Vagina (tissue), 2 donors: ENCODE data around the gene IL4. TPM values are rescaled to one million over a fixed set of nuclear protein-coding genes. Genes with fewer than 3 reads are reported as not detected.

Source experiments
- DNase-seq, 2 donors: peaks; one replicate each; pipeline ENCODE4 v3.0.0-alpha.2; 2017; ENCODE audit errors: extremely low spot score in 2 of 2
- H3K27ac ChIP-seq: fragments of 200-600 bp; sonication (generic); one replicate; pipeline ENCODE4 v1.5.1; 2019
- H3K27me3 ChIP-seq: fragments of 200-600 bp; sonication (generic); one replicate; pipeline ENCODE4 v1.5.1; 2019
- H3K36me3 ChIP-seq, 2 donors: fragments of 200-600 bp; sonication (generic); one replicate each; pipeline ENCODE4 v1.5.1; 2017 to 2019
- H3K4me1 ChIP-seq: fragments of 200-600 bp; sonication (generic); one replicate; pipeline ENCODE4 v1.5.1; 2019
- H3K4me3 ChIP-seq, 2 donors: fragments of 200-600 bp; sonication (generic); 1 replicate in 1 of 2; 2 replicates in 1 of 2; pipeline ENCODE4 v1.5.1; 2016 to 2019
- H3K9me3 ChIP-seq: fragments of 200-600 bp; sonication (generic); one replicate; pipeline ENCODE4 v1.5.1; 2019
- POLR2A ChIP-seq, 2 donors: fragments of 450-650 bp; IDR thresholded peaks; one replicate each; pipeline ENCODE4 v1.6.1; 2017; ENCODE audit warnings: antibody characterized with exemption in 2 of 2, mild to moderate bottlenecking in 2 of 2, moderate library complexity in 2 of 2
- POLR2AphosphoS5 ChIP-seq, 2 donors: sonication (generic); formaldehyde crosslinking; IDR thresholded peaks; one replicate each; pipeline ENCODE4 v1.9.0; 2017; ENCODE audit warnings: antibody characterized with exemption in 2 of 2, mild to moderate bottlenecking in 2 of 2, low read depth in 1 of 2; ENCODE audit not compliant: insufficient read depth in 1 of 2
- intact Hi-C: fragments of 100-400 bp; cut with DNase I; formaldehyde crosslinking; loops from one replicate; pipeline ENCODE4 v1.15.1; 2023
- total RNA-seq: library from RNA; depleted of rRNA; stranded (reverse); fragments of >200 nt; gene quantifications from one replicate; pipeline ENCODE4 v1.2.3, GENCODE V29; 2016
- TF ChIP-seq, protein P1 (sequence below), 3 experiments: fragments of 450-650 bp in 2 of 3; fragments of 200-600 bp in 1 of 3; sonication (generic) in 1 of 3; IDR thresholded peaks; one replicate each; pipeline ENCODE4 v1.5.1; 2017 to 2019; ENCODE audit warnings: antibody characterized with exemption in 3 of 3, mild to moderate bottlenecking in 2 of 3, moderate library complexity in 2 of 3

IL4 gene
- total RNA-seq, 1 donor from 2014 or later = not detected

DNA sequence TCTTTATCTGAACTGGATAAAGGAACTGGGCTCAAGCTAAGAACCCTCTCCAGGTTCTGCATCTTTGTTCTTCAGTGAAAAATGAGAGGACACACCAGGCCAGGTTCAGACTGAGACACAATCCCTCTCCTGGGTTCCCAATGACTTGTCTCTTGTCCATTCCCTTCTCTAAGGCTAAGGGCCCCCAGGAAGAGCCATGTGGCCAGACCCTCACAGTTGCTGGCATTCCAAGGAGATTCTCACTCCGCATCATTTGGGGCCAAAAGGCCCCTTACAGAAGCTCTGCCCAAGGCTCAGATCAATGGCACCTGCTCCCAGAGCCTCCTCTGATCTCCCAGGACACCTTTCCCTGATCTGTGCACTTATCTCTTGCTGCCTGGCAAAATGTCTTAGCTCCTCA is 4.9 kb downstream of the IL4 start:
- intact Hi-C loops = no loop called here
- TF ChIP-seq POLR2AphosphoS5 (IDR thresholded peaks at IDR 0.05; ENCODE audit: insufficient read depth in 1 of 2, low read depth in 1 of 2) (no peak), POLR2A (IDR thresholded peaks at IDR 0.05) (no peak)
- TF ChIP-seq, protein P1, sequence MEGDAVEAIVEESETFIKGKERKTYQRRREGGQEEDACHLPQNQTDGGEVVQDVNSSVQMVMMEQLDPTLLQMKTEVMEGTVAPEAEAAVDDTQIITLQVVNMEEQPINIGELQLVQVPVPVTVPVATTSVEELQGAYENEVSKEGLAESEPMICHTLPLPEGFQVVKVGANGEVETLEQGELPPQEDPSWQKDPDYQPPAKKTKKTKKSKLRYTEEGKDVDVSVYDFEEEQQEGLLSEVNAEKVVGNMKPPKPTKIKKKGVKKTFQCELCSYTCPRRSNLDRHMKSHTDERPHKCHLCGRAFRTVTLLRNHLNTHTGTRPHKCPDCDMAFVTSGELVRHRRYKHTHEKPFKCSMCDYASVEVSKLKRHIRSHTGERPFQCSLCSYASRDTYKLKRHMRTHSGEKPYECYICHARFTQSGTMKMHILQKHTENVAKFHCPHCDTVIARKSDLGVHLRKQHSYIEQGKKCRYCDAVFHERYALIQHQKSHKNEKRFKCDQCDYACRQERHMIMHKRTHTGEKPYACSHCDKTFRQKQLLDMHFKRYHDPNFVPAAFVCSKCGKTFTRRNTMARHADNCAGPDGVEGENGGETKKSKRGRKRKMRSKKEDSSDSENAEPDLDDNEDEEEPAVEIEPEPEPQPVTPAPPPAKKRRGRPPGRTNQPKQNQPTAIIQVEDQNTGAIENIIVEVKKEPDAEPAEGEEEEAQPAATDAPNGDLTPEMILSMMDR (IDR thresholded peaks at IDR 0.05) = no peak
- Histone ChIP-seq H3K4me1 (peaks cover 25% of the 10 kb centered on the region), H3K27ac (no peak overlapping the region), H3K4me3 (no peak overlapping the region), H3K36me3 (no peaks in the 10 kb centered on the region), H3K9me3 (no peaks in the 10 kb centered on the region), H3K27me3 (no peaks in the 10 kb centered on the region)
- DNase-seq = no peak

DNA sequence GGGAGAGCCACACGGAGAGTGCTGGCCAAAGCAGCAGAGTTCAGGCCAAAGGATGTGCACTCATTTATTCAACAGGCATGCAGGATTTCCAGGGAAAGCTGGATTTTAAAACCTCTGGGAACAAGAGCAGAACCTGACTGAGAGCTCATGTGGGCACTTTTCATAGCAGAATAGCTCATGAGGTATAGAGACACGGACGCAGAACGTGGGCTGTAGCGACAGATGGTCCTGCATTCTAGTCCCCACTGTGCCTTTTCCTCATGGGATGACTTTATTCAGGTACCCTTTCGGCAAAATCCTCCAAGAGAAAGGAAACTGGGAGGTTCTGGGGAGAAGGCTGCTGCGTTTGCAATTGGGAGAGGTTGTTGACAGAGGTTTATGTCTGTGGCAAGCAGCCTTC is 5.4 kb downstream of the IL4 start:
- TF ChIP-seq, protein P1 (IDR thresholded peaks at IDR 0.05) = no peak
- TF ChIP-seq POLR2A (IDR thresholded peaks at IDR 0.05) = no peak
- no peak for TF ChIP-seq POLR2AphosphoS5 (IDR thresholded peaks at IDR 0.05; ENCODE audit: insufficient read depth in 1 of 2, low read depth in 1 of 2)
- no peak overlapping the region for H3K27ac ChIP-seq
- H3K27me3 ChIP-seq = no peaks in the 10 kb centered on the region
- H3K36me3 ChIP-seq = no peaks in the 10 kb centered on the region
- intact Hi-C loops = no loop called here
- peaks cover 20% of the 10 kb centered on the region for H3K4me1 ChIP-seq
- no peaks in the 10 kb centered on the region for H3K9me3 ChIP-seq
- H3K4me3 ChIP-seq = no peak overlapping the region
- no peak for DNase-seq

DNA sequence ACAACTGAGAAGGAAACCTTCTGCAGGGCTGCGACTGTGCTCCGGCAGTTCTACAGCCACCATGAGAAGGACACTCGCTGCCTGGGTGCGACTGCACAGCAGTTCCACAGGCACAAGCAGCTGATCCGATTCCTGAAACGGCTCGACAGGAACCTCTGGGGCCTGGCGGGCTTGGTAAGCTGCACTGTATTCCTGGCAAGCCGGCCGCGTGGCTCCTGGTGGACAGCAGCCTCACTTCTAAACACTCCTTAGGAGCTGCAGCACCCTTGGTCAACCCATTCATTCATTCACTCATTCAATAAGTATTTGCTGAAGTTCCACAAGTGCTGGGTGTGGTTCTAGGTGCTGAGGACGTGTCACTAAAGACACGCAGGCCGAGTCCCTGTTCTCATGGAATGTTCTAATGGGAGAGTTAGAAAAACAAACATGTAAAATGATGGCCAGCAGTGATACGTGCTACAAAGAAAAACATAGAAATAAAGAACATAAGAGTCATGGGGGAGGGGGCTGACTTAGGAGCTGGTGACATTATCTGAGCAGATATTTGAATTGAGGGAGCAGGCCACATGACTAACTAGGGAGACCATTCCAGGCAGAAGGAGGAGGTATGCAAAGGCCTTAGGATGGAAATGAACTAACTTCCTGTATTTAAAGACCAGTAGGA is 6.1 kb downstream of the IL4 start:
- intact Hi-C loops = no loop called here
- Histone ChIP-seq H3K36me3 (no peaks in the 10 kb centered on the region), H3K27ac (no peak overlapping the region), H3K4me3 (no peak overlapping the region), H3K4me1 (peaks cover 15% of the 10 kb centered on the region), H3K27me3 (no peaks in the 10 kb centered on the region), H3K9me3 (no peaks in the 10 kb centered on the region)
- TF ChIP-seq POLR2A (IDR thresholded peaks at IDR 0.05) (no peak), POLR2AphosphoS5 (IDR thresholded peaks at IDR 0.05; ENCODE audit: insufficient read depth in 1 of 2, low read depth in 1 of 2) (no peak)
- TF ChIP-seq, protein P1 (IDR thresholded peaks at IDR 0.05) = no peak
- DNase-seq = no peak

DNA sequence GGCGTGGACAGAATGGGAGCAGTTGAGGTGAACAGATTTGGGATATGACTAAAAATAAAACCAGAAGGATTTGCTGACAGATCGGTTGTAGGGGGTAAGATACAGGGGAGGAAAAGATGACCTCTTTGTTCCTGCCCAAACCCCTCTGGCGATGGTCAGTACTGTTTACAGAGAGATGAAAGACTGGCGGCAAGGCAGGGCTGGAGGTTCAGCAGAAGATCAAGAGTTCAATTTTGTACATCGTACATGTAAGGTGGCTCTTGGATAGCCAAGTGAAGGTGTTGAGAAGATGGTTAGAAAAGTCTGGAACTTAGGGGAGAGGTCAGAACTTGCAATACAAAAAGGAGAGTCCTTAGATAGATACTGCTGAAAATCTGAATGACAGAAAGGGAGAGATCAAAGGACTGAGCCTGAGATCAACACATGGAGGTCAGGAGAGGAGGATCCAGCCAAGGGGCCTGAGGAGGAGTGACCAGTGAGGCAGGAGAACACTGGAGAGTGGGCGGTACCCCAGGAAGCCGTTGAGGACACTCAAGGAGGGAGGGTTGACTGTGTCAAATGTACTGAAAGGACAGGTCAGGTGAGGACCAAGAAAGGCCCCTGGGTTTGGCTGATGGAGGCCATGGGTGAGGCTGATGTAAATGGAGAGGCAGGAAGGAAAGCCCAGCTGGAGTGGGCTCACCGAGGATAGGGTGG is 7.1 kb downstream of the IL4 start:
- intact Hi-C loops = no loop called here
- no peaks in the 10 kb centered on the region for H3K27me3 ChIP-seq
- H3K4me1 ChIP-seq = peaks cover 10% of the 10 kb centered on the region
- H3K4me3 ChIP-seq = no peak overlapping the region
- no peaks in the 10 kb centered on the region for H3K9me3 ChIP-seq
- peak in 1 of 2 donors; percentile 81 for DNase-seq
- H3K27ac ChIP-seq = no peak overlapping the region
- TF ChIP-seq POLR2A (IDR thresholded peaks at IDR 0.05) = no peak
- TF ChIP-seq, protein P1 (IDR thresholded peaks at IDR 0.05) = no peak
- no peak for TF ChIP-seq POLR2AphosphoS5 (IDR thresholded peaks at IDR 0.05; ENCODE audit: insufficient read depth in 1 of 2, low read depth in 1 of 2)
- H3K36me3 ChIP-seq = no peaks in the 10 kb centered on the region

DNA sequence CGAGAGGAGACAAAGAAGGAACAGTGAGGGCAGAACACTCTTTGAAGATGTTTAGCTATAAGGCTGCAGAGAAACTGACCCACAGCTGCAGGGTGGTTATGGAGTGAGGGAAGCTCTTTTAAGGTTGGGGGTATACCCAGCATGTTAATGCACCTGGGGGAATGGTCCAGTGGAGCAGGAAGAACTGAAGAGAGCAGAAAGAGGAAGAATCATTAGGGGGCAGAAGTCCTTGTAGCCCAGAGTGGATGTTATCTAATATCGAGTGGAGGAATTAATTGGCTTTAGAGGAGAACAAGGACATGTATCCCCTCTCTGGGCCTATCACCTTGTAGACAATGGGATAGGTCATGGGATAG is 7.7 kb downstream of the IL4 start:
- H3K27me3 ChIP-seq = no peaks in the 10 kb centered on the region
- no peak overlapping the region for H3K4me3 ChIP-seq
- no peaks in the 10 kb centered on the region for H3K36me3 ChIP-seq
- H3K4me1 ChIP-seq = peaks cover 10% of the 10 kb centered on the region
- intact Hi-C loops = no loop called here
- DNase-seq = no peak
- H3K9me3 ChIP-seq = no peaks in the 10 kb centered on the region
- TF ChIP-seq POLR2A (IDR thresholded peaks at IDR 0.05) (no peak), POLR2AphosphoS5 (IDR thresholded peaks at IDR 0.05; ENCODE audit: insufficient read depth in 1 of 2, low read depth in 1 of 2) (no peak)
- TF ChIP-seq, protein P1 (IDR thresholded peaks at IDR 0.05) = no peak
- H3K27ac ChIP-seq = no peak overlapping the region
